Prostate gland (tissue), 2 donors: Measurements from ENCODE around the gene CEP19.

Source experiments
- POLR2A ChIP-seq: fragments of 450-650 bp; IDR thresholded peaks from one replicate; pipeline ENCODE4 v1.6.1; 2016; ENCODE audit warnings: antibody characterized with exemption, mild to moderate bottlenecking
- POLR2AphosphoS5 ChIP-seq: sonication (generic); formaldehyde crosslinking; IDR thresholded peaks from one replicate; pipeline ENCODE4 v1.6.1; 2017; ENCODE audit warnings: antibody characterized with exemption
- TF ChIP-seq, protein P1 (sequence below), 4 experiments: fragments of 200-600 bp in 2 of 4; fragments of 450-650 bp in 2 of 4; sonication (generic) in 2 of 4; IDR thresholded peaks; 1 replicate in 3 of 4; 2 replicates in 1 of 4; pipeline ENCODE4 v1.5.1; 2016 to 2019; ENCODE audit warnings: antibody characterized with exemption in 4 of 4, mild to moderate bottlenecking in 2 of 4, moderate library complexity in 2 of 4

GRCh38 chr3:196699749-196700148 lies 12.3 kb downstream of the CEP19 start:
- TF ChIP-seq, protein P1, sequence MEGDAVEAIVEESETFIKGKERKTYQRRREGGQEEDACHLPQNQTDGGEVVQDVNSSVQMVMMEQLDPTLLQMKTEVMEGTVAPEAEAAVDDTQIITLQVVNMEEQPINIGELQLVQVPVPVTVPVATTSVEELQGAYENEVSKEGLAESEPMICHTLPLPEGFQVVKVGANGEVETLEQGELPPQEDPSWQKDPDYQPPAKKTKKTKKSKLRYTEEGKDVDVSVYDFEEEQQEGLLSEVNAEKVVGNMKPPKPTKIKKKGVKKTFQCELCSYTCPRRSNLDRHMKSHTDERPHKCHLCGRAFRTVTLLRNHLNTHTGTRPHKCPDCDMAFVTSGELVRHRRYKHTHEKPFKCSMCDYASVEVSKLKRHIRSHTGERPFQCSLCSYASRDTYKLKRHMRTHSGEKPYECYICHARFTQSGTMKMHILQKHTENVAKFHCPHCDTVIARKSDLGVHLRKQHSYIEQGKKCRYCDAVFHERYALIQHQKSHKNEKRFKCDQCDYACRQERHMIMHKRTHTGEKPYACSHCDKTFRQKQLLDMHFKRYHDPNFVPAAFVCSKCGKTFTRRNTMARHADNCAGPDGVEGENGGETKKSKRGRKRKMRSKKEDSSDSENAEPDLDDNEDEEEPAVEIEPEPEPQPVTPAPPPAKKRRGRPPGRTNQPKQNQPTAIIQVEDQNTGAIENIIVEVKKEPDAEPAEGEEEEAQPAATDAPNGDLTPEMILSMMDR (IDR thresholded peaks at IDR 0.05): no peak
- TF ChIP-seq POLR2A: no peak
- TF ChIP-seq POLR2AphosphoS5: no peak
